HG03039 (cell line): ENCODE data around the gene EHF.

Experiments
- ATAC-seq: cut with Tn5 transposase; IDR thresholded peaks from one replicate; pipeline ENCODE4 v1.9.1; 2021; ENCODE audit warnings: mild to moderate bottlenecking, moderate library complexity; ENCODE audit not compliant: unreplicated experiment

EHF gene

DNA sequence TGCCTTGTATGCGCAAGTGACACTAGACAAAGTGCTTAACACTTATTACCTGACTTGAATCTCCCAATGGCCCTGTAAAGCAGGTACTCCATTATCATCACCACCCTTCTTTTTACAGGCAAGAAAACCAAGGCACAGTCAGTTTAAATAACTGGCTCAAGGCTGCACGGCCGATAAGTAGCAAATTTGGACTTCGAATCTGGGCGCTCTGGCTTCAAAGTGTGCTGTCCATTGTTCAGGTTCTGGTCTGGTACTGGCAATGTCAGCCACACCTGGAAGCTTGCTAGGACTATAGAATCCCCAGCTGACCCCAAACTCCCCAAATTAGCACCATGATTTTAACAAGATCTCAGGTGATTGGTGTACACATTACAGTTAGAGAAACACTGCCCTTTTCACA, 19.3 kb upstream of the EHF start:
- ATAC-seq = no peak

- no peak for ATAC-seq
Measured at GRCh38 chr11:34602245-34602644, 18.6 kb upstream of the EHF start.

GRCh38 chr11:34603129-34604001, 17.5 kb upstream of the EHF start:
- ATAC-seq = no peak

- no peak for ATAC-seq
Measured at GRCh38 chr11:34604145-34604544, 16.7 kb upstream of the EHF start.

DNA sequence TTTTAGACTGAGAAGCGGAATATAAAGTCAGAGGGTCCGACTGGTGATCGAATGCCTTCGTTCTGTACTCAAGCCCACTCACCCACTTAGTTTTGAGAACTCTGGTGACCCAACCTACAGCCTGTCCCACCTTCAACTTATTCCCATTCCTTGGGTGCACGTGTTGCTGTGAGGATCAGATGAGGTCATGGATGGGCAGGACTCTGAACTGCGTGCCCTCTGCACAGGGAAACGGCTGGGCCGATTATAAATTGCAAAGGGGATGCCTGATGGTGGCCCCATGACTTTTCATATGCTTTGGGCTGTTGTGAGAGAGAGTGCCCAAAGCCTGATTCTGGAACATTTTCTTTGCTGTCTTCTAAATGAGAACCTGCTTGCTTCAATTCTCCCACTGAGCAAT, 16.0 kb upstream of the EHF start:
- ATAC-seq = no peak

DNA sequence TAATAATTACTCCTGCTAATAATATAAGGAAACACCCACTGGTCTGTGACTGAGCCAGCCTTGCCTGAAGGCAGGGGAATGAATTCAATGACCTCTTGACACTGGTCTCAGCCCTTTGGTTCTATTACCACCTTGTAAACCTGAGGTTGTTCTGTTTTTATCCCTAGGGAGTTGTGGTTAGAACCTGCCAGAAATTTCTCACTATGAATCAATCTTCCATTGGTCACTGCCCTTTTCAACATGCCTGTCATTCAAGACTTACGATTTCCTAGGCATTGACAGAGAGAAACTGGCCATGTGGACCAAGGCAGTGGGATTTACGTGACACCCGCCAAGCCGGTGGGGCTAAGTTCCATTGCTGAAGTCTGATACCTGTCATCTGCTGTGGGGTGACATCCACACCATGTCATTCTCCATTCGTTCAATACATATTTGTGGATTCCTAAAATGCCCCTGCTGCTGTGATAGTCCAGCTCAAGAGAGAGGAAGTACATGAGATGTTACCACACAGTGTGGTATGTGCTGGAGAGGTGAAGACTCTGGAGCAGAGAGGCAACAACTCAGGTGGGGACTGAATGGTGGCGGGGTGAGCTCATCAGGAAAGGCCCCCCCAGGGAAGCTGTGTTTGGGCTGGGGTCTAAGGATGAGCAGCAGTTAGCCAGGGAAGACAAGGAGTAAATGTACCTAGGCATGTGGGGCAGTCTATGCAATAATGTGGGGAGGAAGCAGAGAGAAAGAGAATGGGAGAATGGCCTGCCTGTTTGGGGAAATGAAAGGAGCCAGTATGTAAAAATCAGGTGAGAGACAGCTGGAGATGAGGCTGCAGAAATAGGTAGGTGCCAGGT, 15.2 kb upstream of the EHF start:
- no peak for ATAC-seq

DNA sequence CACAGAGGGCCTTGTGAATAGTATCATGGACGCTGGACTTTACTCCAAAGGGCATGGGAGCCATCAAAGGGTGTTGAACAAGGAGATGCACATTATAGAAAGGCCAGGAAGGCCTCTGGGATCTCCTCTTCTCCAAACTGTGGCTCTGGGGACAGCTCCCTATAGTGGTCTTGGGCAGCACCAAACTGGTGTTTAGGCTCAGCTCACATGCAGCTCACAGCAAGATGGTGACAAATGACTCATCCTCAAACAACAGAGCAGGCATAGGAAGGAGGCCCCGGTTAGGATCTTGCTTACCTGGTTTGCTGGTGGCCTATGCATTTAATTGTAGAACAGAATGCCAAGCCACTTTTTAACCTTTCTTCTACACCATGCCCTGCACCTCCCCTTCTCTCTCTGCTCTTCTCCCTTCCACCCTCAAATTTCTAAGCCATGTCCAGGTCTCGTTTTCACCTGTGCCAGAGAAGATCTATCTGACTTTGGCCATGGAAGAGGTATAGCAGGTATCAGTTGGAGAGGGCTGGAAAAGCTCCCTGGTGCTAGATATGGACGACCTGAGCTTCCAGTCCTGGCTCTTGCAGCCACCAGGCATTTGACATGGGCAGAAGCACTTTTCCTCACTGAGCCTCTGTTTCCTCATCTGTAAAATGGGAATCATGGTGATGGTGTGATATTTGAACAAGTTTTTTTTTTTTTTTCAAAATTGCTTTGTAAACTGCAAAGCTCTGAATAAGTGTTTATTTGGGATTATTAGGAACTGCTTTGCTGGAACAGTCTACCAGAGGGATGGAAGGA, 14.4 kb upstream of the EHF start:
- no peak for ATAC-seq

DNA sequence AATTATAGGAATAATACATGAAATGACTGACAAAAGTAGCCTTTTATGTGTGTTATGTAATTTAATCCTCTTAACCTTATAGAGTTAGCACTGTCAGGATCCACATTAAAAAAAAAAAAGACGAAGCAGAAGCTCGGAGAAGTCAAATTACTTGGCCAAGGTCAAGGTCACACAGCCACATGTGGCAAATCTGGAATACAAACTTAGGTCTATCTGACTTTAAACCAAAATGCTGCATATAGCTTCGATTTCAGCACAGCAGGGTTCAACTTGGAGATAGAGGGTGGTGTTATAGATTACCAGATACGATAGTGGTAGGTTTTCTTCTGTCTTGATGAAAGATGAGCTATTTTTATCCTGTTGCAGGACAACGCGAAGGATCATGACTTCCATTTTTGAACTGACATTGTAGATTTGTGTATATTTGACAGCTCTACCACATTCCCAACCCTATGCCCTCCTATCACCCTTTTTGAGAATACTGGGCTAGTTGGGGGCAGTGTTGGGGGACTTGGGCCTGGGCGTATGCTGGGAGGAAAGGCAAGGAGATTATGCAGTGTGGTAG, 11.6 kb upstream of the EHF start:
- ATAC-seq = no peak

GRCh38 chr11:34609850-34610249, 11.0 kb upstream of the EHF start:
- no peak for ATAC-seq

GRCh38 chr11:34610324-34611041, 10.4 kb upstream of the EHF start:
- no peak for ATAC-seq

GRCh38 chr11:34613015-34613414, 7.9 kb upstream of the EHF start:
- no peak for ATAC-seq

GRCh38 chr11:34613552-34614056, 7.3 kb upstream of the EHF start:
- peak; percentile 79 for ATAC-seq

DNA sequence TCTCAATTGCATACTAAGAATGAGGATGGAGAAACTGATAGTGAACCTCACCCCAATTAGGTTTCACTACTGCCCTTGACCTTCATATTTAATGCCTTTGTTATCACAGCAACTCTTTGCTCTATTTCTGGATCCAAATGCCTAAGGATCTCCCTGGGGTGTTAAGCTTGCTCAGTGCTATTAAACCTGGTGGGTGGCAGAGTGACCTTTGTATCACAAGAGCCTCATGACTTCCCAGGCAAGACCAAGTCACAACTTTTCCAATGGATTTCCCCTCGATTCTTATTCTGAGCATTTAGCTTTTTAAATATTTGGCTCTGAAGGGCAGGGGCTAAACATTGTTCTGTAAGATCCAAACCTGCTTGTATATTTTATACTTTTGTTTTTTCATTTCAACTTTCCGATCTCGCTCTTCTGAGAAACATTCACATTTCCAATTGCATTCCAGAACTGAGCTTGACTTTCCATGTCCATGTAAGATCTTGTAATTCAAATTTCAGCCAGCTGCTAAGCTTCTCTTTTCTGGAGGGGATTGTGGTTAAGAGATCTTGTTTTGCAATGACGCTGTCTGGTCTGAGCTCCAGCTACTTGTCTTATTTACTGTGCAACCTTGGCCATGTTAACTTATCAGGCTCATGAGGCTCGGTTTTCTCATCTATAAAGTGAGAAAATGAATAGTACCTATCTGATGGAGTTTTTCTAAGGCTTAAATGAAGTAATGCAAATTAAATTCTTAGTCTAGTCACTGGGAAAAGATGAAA, 6.4 kb upstream of the EHF start:
- ATAC-seq = peak; percentile 50

DNA sequence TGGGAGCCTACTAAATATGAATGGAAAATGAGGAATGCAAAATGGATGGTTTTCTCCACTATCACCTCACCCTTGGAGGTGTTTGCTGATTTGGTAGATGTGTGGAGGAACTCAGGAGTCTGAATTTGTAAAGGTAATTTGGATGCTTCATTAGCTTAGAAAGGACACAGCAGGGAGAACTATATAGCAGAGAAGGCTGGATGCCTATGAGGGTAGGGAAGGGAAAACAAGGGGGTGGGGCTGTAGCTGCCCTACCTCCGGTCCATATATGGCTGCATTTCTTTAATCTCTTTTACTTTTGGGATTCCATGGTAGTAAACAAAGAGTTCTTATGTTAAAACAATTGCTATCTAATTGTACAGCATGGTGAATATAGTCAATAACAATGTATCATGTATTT, 4.8 kb upstream of the EHF start:
- ATAC-seq = no peak

- ATAC-seq = no peak
Measured at GRCh38 chr11:34616830-34617504, 3.9 kb upstream of the EHF start.

DNA sequence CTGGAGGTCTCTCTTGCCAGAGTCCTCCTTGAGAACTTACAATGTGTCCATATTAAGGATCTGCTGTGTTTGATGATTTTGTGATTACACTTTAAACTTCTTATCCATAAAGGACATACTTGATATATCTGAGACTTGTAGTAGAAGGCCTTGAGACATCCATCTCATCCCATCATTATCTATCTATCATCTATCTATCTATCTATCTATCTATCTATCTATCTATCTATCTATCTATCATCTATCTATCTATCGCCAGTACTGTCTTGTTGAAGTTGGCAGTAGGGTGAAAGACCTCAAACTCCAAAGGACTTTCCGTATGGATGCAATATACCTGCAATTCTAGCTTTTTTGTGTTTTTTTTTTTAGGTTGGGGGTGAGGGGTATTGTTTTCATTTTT, 2.5 kb upstream of the EHF start:
- ATAC-seq = no peak

- ATAC-seq = no peak
Measured at GRCh38 chr11:34619062-34619516, 1.8 kb upstream of the EHF start.

GRCh38 chr11:34620202-34620601, 691 bp upstream of the EHF start:
- no peak for ATAC-seq

DNA sequence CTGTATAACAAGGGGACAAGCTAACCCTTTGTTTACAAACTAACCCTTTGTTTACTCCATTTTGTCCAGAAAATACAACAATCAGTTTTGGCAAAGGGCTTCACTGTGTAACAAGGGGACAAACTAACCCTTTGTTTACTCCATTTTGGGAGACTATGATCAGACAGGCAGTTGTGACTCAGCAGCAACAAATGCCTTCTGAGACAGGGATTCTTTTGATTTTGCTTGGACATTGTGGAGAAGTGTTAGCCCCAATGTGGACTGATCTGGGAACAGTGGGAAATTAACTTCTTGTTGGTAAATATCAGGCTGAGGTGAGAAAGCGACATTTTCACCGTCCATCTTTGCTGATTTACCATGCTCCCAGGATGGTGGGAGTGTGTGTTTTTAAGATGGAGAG, 983 bp downstream of the EHF start:
- no peak for ATAC-seq
